ENCODE results near the gene RPP25L. TPM values are rescaled to one million over a fixed set of nuclear protein-coding genes. Genes with fewer than 3 reads are reported as not detected.

Gene RPP25L
- total RNA-seq, 2 donors from 2014 or later = 25.0 to 31.8 TPM

Other genes with a start within 250 kb of the RPP25L start
- 1 to 10 TPM; 1.7 TPM for gene MYORG, start 235.2 kb downstream of the RPP25L start, total RNA-seq
- gene FAM219A, start 153.5 kb downstream of the RPP25L start, total RNA-seq = 10 to 100 TPM; 15.2 to 18.1 TPM
- under 1 TPM in 1 of 2 donors, not detected in 1; 0.23 TPM for gene DNAI1, start 153.3 kb downstream of the RPP25L start, total RNA-seq
- under 1 TPM in 1 of 2 donors, not detected in 1; 0.23 TPM for gene ENHO, start 89.1 kb downstream of the RPP25L start, total RNA-seq
- not detected for gene CNTFR, start 22.4 kb downstream of the RPP25L start, total RNA-seq
- 10 to 100 TPM; 75.6 to 79.2 TPM for gene DCTN3, start 8.4 kb upstream of the RPP25L start, total RNA-seq
- gene ARID3C, start 17.0 kb upstream of the RPP25L start, total RNA-seq = under 1 TPM; 0.16 to 0.29 TPM
- 10 to 100 TPM; 44.2 to 61.0 TPM for gene SIGMAR1, start 25.7 kb upstream of the RPP25L start, total RNA-seq
- gene GALT, start 34.6 kb upstream of the RPP25L start, total RNA-seq = 10 to 100 TPM; 61.6 to 67.2 TPM
- gene IL11RA, start 40.1 kb upstream of the RPP25L start, total RNA-seq = 10 to 100 TPM; 55.2 to 55.8 TPM
- gene CCL27, start 50.6 kb upstream of the RPP25L start, total RNA-seq = 1 to 10 TPM; 1.4 to 3.7 TPM
- gene CCL19, start 79.2 kb upstream of the RPP25L start, total RNA-seq = not detected
- not detected for gene CCL21, start 98.0 kb upstream of the RPP25L start, total RNA-seq